Measurements from ENCODE around the gene THNSL1.

GRCh38 chr10:24981161-24981710 lies 35.2 kb upstream of the THNSL1 start:
- TF ChIP-seq, protein P1, sequence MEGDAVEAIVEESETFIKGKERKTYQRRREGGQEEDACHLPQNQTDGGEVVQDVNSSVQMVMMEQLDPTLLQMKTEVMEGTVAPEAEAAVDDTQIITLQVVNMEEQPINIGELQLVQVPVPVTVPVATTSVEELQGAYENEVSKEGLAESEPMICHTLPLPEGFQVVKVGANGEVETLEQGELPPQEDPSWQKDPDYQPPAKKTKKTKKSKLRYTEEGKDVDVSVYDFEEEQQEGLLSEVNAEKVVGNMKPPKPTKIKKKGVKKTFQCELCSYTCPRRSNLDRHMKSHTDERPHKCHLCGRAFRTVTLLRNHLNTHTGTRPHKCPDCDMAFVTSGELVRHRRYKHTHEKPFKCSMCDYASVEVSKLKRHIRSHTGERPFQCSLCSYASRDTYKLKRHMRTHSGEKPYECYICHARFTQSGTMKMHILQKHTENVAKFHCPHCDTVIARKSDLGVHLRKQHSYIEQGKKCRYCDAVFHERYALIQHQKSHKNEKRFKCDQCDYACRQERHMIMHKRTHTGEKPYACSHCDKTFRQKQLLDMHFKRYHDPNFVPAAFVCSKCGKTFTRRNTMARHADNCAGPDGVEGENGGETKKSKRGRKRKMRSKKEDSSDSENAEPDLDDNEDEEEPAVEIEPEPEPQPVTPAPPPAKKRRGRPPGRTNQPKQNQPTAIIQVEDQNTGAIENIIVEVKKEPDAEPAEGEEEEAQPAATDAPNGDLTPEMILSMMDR (IDR thresholded peaks at IDR 0.05; ENCODE audit: poor library complexity, severe bottlenecking), result no peak
- TF ChIP-seq, protein P2, sequence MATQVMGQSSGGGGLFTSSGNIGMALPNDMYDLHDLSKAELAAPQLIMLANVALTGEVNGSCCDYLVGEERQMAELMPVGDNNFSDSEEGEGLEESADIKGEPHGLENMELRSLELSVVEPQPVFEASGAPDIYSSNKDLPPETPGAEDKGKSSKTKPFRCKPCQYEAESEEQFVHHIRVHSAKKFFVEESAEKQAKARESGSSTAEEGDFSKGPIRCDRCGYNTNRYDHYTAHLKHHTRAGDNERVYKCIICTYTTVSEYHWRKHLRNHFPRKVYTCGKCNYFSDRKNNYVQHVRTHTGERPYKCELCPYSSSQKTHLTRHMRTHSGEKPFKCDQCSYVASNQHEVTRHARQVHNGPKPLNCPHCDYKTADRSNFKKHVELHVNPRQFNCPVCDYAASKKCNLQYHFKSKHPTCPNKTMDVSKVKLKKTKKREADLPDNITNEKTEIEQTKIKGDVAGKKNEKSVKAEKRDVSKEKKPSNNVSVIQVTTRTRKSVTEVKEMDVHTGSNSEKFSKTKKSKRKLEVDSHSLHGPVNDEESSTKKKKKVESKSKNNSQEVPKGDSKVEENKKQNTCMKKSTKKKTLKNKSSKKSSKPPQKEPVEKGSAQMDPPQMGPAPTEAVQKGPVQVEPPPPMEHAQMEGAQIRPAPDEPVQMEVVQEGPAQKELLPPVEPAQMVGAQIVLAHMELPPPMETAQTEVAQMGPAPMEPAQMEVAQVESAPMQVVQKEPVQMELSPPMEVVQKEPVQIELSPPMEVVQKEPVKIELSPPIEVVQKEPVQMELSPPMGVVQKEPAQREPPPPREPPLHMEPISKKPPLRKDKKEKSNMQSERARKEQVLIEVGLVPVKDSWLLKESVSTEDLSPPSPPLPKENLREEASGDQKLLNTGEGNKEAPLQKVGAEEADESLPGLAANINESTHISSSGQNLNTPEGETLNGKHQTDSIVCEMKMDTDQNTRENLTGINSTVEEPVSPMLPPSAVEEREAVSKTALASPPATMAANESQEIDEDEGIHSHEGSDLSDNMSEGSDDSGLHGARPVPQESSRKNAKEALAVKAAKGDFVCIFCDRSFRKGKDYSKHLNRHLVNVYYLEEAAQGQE (IDR thresholded peaks at IDR 0.05; ENCODE audit: borderline replicate concordance), result no peak
